Activated CD4-positive, alpha-beta T cell treated with anti-CD3 and anti-CD28 coated beads, Interleukin-2, amount 10 ng/mL, durations not matched to agents 24 days and 14 days (primary cell): ENCODE data around the gene ANKS1B. TPM values are rescaled to one million over a fixed set of nuclear protein-coding genes. Genes with fewer than 3 reads are reported as not detected.

Experiments used
- DNase-seq: peaks from one replicate; pipeline ENCODE4 v3.0.0; 2022
- H3K27ac Mint-ChIP-seq: one replicate; pipeline ENCODE4 v1.8.0; 2022; ENCODE audit warnings: mild to moderate bottlenecking, mixed read lengths
- H3K27me3 Mint-ChIP-seq: one replicate; pipeline ENCODE4 v1.8.0; 2022; ENCODE audit warnings: mixed read lengths
- H3K36me3 Mint-ChIP-seq: one replicate; pipeline ENCODE4 v1.8.0; 2022; ENCODE audit warnings: low read depth, mild to moderate bottlenecking, mixed read lengths
- H3K4me1 Mint-ChIP-seq: one replicate; pipeline ENCODE4 v1.8.0; 2021; ENCODE audit warnings: mixed read lengths
- H3K4me3 Mint-ChIP-seq: one replicate; pipeline ENCODE4 v1.8.0; 2022; ENCODE audit warnings: mild to moderate bottlenecking, moderate library complexity, mixed read lengths
- H3K9me3 Mint-ChIP-seq: one replicate; pipeline ENCODE4 v1.8.0; 2021; ENCODE audit warnings: mixed read lengths
- intact Hi-C: fragments of 100-400 bp; cut with micrococcal nuclease; formaldehyde crosslinking; loops from one replicate; pipeline ENCODE4 v1.15.1; 2023
- total RNA-seq: library from RNA; stranded (reverse); gene quantifications from 2 replicates; pipeline ENCODE4 v1.2.3, GENCODE V29; 2022

The ANKS1B gene
- total RNA-seq, 1 donor from 2014 or later: 1.5 TPM

DNA sequence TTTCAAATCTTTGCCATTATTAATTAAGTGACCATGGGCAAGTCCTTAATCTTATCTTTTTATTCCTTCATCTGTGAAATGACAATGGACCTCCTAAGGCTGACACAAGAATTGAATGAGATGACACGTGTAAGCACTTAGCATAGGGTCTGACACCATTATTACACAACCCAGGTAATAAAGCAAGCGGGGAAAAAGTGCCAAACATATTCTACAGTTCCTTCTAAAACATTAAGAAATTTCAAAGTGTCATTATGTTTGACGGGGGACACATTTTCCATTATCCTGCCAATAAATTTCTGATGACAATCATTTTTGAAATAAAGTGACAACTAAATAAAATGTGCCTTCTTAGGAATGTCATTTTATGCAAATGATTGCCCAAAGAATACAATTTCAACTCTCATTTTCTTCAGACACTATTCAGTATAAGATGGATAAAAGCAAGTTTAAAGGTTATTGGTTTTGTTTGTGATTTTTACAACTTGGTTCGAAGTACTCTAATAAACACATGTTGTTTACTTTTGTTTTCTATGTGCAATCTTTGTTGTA, 3.0 kb downstream of the ANKS1B start:
- no peak overlapping the region for H3K4me3 Mint-ChIP-seq
- peaks cover 13% of the 10 kb centered on the region for H3K4me1 Mint-ChIP-seq
- intact Hi-C loops: no loop called here
- H3K27ac Mint-ChIP-seq: no peak overlapping the region
- no peaks in the 10 kb centered on the region for H3K9me3 Mint-ChIP-seq
- DNase-seq: no peak
- H3K36me3 Mint-ChIP-seq: no peaks in the 10 kb centered on the region
- peaks cover 64% of the 10 kb centered on the region for H3K27me3 Mint-ChIP-seq

DNA sequence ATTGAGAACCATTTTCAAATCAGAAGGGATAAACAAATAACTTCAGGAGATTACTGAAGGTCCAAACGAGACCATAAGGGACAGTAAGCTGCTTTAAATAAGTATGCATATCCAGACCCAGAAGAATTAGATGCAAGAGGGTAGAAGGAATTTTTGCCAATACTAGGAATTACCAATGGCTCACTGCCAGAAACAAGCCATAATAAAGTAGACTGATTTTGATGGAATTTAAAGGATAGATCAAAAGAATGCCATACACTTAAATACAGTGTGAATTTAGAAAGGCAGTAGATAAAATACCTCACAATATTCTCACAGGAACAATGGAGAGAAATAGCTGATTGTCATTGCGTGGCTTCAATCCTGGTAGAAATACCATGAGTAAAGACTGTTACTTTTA, 5.3 kb downstream of the ANKS1B start:
- Mint-ChIP-seq H3K9me3 (no peaks in the 10 kb centered on the region), H3K4me1 (peaks cover 4% of the 10 kb centered on the region), H3K27ac (no peak overlapping the region), H3K36me3 (no peaks in the 10 kb centered on the region), H3K4me3 (no peak overlapping the region), H3K27me3 (peaks cover 50% of the 10 kb centered on the region)
- DNase-seq: no peak
- intact Hi-C loops: no loop called here

DNA sequence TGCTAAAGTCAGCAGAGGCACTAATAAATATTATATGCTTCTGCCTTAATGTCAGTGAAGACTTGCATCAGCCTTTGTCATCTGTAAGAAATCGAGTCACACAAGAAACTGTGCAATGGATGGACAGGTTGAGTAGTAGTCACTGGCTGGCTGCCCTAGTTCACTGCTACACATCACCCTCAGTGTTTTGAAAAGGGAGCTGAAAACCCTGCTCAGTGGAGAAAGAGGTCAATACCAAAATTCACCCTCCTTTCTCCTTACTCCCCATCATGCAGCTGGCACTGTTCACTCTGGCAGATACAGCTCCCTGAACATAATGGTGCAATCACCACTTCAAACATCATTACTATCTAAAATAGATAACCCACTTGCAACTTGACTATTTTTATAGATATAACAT, 6.6 kb downstream of the ANKS1B start:
- Mint-ChIP-seq H3K27me3 (peaks cover 37% of the 10 kb centered on the region), H3K4me3 (no peak overlapping the region), H3K36me3 (no peaks in the 10 kb centered on the region), H3K27ac (no peak overlapping the region), H3K9me3 (no peaks in the 10 kb centered on the region), H3K4me1 (no peaks in the 10 kb centered on the region)
- intact Hi-C loops: no loop called here
- no peak for DNase-seq

DNA sequence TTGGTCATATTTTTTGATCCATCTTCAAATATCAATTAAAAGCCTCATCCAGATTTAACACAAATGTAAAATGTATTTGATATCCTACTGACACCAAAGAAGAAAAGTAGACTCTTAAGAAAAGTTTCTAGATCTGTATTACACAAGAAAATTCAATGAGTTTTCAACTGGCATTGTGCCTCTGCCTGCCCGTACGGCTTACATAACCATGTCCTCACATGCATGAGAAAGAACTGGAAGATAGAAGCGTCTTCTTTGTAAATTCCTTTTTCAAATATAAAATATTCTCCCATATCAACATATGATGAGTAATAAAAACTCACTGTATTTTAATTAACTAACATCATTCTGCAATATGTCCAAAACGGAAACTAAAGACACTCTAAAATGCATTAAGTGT, 7.2 kb downstream of the ANKS1B start:
- no peaks in the 10 kb centered on the region for H3K4me1 Mint-ChIP-seq
- H3K27ac Mint-ChIP-seq: no peak overlapping the region
- no peaks in the 10 kb centered on the region for H3K9me3 Mint-ChIP-seq
- H3K4me3 Mint-ChIP-seq: no peak overlapping the region
- no peaks in the 10 kb centered on the region for H3K36me3 Mint-ChIP-seq
- intact Hi-C loops: no loop called here
- peaks cover 34% of the 10 kb centered on the region for H3K27me3 Mint-ChIP-seq
- no peak for DNase-seq

DNA sequence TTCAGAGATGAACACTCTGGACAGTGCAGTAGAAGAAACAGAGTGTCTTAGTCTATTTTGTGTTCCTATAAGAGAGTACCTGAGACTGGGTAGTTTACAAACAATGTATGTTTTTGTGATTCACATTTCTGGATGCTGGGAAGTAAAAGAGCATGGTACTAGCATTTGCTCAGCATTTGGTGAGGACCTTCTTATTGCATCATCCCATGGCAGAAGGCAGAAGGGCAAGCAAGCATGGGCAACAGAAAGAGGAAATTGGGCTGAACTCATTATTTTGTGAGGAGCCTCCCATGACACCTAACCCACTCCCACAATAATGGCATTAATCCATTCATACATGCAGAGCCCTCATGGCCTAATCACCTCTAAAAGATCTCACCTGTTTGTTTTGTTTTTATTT, 8.0 kb downstream of the ANKS1B start:
- no peaks in the 10 kb centered on the region for H3K4me1 Mint-ChIP-seq
- no peaks in the 10 kb centered on the region for H3K9me3 Mint-ChIP-seq
- H3K27me3 Mint-ChIP-seq: peaks cover 26% of the 10 kb centered on the region
- no peak for DNase-seq
- H3K27ac Mint-ChIP-seq: no peak overlapping the region
- no peak overlapping the region for H3K4me3 Mint-ChIP-seq
- H3K36me3 Mint-ChIP-seq: no peaks in the 10 kb centered on the region
- intact Hi-C loops: no loop called here

DNA sequence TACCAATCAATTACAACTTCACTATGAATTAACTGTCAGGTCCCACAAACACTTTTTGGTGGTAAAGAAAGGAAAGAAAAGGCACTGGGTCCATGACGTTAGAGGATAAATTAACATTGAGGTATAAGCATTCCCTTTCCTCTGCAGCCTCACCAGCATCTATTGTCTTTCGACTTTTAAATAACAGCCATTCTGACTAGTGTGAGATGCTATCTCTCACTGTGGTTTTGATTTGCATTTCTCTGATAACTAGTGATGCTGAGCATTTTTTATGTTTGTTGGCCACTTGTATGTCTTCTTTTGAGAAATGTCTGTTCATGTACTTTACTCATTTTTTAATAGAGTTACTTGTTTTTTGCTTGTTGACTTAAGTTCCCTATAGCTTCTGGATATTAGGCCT, 9.4 kb downstream of the ANKS1B start:
- intact Hi-C loops: no loop called here
- H3K36me3 Mint-ChIP-seq: no peaks in the 10 kb centered on the region
- H3K27me3 Mint-ChIP-seq: peaks cover 19% of the 10 kb centered on the region
- H3K4me3 Mint-ChIP-seq: no peak overlapping the region
- H3K4me1 Mint-ChIP-seq: no peaks in the 10 kb centered on the region
- no peak overlapping the region for H3K27ac Mint-ChIP-seq
- no peaks in the 10 kb centered on the region for H3K9me3 Mint-ChIP-seq
- no peak for DNase-seq

DNA sequence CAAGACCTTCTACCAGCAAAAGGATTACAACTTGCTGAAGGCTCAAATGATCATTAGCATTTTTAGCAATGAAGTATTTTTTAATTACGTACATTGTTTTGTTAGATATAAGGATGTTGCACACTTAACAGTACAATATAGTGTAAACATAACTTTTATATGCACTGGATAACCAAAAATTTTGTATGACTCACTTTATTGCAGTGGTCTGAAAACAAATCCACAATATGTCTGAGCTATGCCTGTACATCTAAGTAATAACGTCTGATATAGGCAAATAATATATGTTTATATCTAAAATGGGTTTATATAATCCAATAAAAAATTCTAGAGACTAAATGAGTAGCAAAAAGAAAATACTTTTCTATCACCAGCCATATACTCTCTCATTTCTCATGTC, 10.6 kb downstream of the ANKS1B start:
- no peak for DNase-seq
- intact Hi-C loops: no loop called here
- Mint-ChIP-seq H3K9me3 (no peaks in the 10 kb centered on the region), H3K27ac (no peak overlapping the region), H3K36me3 (no peaks in the 10 kb centered on the region), H3K27me3 (peaks cover 13% of the 10 kb centered on the region), H3K4me3 (no peak overlapping the region), H3K4me1 (no peaks in the 10 kb centered on the region)

DNA sequence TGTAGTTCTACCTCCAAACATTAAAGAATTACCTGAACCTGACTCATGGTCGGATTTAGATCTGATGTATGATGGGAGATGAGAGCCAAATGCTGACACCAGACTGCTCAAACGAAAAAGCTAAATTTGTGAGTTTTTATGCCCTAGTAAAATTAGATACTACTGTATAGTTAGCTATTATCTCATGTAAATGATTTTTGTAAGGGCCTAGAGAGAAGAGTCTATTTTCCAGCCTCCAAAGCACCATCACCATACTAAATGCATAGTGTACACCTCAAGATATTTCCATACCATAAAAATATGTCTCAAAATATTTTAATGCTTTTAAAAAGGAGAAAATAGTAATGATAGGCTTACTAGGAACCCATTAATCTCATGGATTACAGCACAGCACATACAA, 18.3 kb downstream of the ANKS1B start:
- no peaks in the 10 kb centered on the region for H3K9me3 Mint-ChIP-seq
- H3K27me3 Mint-ChIP-seq: peaks cover 3% of the 10 kb centered on the region
- H3K27ac Mint-ChIP-seq: no peak overlapping the region
- intact Hi-C loops: no loop called here
- no peak for DNase-seq
- no peak overlapping the region for H3K4me3 Mint-ChIP-seq
- H3K36me3 Mint-ChIP-seq: no peaks in the 10 kb centered on the region
- H3K4me1 Mint-ChIP-seq: no peaks in the 10 kb centered on the region

DNA sequence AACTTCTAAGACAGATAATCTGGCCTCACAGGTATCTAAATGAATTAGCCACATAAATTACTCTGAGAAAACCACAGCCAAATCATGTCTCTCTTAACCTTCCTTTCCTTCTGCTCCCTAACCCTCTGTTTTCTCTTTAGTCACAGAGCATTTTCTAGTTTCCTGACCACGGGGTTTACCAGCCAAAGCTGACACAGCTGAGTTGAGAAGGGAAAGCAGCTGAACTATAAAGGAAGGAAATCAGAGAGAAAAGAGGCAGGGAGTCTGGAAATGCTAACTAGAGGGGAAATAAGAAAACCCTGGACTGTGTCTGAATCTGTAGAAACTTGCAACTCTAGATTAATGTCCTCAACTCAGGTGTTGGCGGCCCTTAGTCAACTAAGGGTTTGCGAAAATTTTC, 24.4 kb downstream of the ANKS1B start:
- no peaks in the 10 kb centered on the region for H3K27me3 Mint-ChIP-seq
- no peak overlapping the region for H3K4me3 Mint-ChIP-seq
- intact Hi-C loops: no loop called here
- no peaks in the 10 kb centered on the region for H3K4me1 Mint-ChIP-seq
- no peaks in the 10 kb centered on the region for H3K9me3 Mint-ChIP-seq
- DNase-seq: no peak
- no peaks in the 10 kb centered on the region for H3K36me3 Mint-ChIP-seq
- no peak overlapping the region for H3K27ac Mint-ChIP-seq

DNA sequence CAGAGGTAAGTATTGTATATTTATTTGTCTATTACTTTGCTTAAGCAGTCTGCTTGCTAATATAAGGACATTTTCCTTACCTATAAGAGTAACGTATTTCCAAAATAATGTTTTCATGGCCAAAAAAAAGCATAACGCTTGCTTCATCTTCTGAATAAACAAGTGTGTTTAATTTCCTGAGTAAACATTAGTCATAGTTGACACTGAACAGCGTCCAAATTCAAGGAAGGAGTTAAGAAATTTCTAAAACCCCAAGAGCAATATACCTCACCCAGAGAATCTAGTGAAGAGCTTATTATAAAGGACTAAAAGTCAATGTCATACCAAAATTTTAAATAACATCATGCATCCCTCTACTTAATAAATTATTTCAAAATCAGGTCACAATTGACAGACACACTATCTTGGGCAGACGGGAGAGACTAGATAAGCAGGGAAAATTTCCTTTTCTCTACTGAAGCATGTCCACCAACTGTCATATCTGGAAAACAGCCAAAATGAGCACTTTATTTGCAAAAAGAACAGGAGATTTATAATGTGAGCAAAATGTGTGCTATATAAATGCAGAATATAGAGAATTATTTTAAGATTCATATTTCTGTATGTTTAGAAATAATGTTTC, 25.1 kb downstream of the ANKS1B start:
- H3K27me3 Mint-ChIP-seq: no peaks in the 10 kb centered on the region
- no peaks in the 10 kb centered on the region for H3K9me3 Mint-ChIP-seq
- no peak overlapping the region for H3K27ac Mint-ChIP-seq
- H3K36me3 Mint-ChIP-seq: no peaks in the 10 kb centered on the region
- intact Hi-C loops: no loop called here
- H3K4me1 Mint-ChIP-seq: no peaks in the 10 kb centered on the region
- H3K4me3 Mint-ChIP-seq: no peak overlapping the region
- no peak for DNase-seq

DNA sequence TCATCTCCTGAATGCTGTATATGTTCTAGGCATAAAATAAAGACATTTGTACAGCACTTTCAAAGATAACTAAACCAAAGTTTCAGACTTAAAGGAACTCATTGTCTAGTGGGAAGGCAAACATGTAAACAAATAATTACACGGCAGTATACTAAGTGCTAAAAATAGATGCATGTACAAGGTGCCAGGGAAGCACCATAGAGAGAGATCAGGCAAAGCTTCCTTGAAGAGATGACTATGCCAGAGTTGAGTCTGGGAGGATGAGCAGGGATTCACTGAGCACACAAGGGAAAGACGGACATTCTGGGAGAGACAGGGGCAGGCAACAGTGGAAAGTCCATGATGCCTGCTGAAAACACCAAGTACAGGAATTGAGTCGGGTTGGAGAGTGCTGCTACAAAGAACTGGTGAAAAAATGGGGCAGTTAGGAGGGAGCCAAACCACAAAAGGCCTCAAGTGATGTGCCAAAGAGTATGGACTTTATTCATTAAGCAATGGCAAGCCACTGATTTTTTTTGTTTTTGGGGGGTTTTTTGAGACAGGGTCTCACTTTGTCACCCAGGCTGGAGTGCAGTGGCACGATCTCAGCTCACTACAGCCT, 26.8 kb downstream of the ANKS1B start:
- H3K27me3 Mint-ChIP-seq: no peaks in the 10 kb centered on the region
- no peaks in the 10 kb centered on the region for H3K9me3 Mint-ChIP-seq
- H3K4me1 Mint-ChIP-seq: no peaks in the 10 kb centered on the region
- H3K36me3 Mint-ChIP-seq: no peaks in the 10 kb centered on the region
- intact Hi-C loops: no loop called here
- no peak overlapping the region for H3K27ac Mint-ChIP-seq
- no peak overlapping the region for H3K4me3 Mint-ChIP-seq
- DNase-seq: no peak

DNA sequence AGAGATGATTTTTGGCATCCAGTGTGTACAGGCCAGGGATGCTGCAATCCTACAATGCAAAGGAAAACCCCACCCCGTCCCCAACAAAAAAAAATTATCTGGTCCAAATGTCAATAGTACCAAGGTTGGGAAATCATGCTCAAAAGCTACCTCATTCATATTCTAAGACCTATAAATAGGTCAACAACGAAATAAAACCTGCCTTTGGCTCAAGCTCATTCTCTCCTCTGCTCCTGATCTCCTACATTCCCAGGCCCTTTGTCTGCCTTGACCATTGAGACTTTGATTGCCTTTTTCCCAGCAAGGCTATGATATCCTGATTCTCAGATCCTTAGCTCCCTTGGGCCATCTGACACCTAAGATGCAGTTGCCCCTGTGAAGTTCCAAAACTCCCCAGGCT, 30.0 kb downstream of the ANKS1B start:
- no peak overlapping the region for H3K4me3 Mint-ChIP-seq
- H3K36me3 Mint-ChIP-seq: no peaks in the 10 kb centered on the region
- no peaks in the 10 kb centered on the region for H3K9me3 Mint-ChIP-seq
- DNase-seq: no peak
- intact Hi-C loops: no loop called here
- H3K27me3 Mint-ChIP-seq: peaks cover 2% of the 10 kb centered on the region
- H3K27ac Mint-ChIP-seq: no peak overlapping the region
- H3K4me1 Mint-ChIP-seq: no peaks in the 10 kb centered on the region

DNA sequence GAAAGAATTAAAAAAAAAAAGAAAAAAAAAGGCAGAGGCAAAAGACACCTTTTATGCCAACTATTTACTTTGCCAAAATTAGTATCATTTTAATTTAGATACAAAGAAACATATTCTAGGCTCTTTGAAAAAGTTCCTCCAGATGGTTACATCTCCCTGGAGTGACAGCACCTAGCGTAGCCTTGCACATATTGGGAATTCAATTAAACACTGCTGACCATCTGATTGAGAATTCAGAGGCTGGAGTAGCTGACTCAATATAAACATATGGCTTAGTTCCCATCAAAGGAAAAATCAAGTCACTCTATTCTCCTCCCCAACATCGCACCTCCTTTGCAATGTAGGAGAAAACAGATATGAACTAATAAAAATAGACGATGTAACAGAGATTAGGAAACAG, 36.4 kb downstream of the ANKS1B start:
- H3K36me3 Mint-ChIP-seq: no peaks in the 10 kb centered on the region
- intact Hi-C loops: no loop called here
- H3K4me3 Mint-ChIP-seq: no peak overlapping the region
- peaks cover 5% of the 10 kb centered on the region for H3K27me3 Mint-ChIP-seq
- H3K4me1 Mint-ChIP-seq: no peaks in the 10 kb centered on the region
- no peak for DNase-seq
- H3K9me3 Mint-ChIP-seq: no peaks in the 10 kb centered on the region
- no peak overlapping the region for H3K27ac Mint-ChIP-seq

DNA sequence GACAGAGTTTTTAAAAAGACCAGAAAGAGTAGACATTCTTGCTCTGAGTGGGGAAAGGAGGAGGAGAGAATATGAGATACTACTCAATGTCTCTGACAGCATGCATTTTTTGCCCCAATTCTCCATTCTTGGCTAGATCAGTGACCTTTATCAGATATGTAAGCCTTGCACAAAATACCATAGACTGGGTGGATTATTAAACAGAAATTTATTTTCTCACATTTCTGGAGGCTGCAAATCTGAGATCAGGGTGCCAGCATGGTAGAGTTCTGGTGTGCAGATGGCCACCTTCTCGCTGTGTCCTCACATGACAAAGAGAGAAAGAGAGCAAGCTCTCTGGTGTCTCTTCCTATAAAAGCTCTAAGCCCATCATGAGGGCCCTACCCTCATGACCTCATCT, 38.6 kb downstream of the ANKS1B start:
- H3K36me3 Mint-ChIP-seq: no peaks in the 10 kb centered on the region
- no peak overlapping the region for H3K27ac Mint-ChIP-seq
- H3K27me3 Mint-ChIP-seq: peaks cover 5% of the 10 kb centered on the region
- no peaks in the 10 kb centered on the region for H3K9me3 Mint-ChIP-seq
- intact Hi-C loops: no loop called here
- H3K4me1 Mint-ChIP-seq: no peaks in the 10 kb centered on the region
- DNase-seq: no peak
- no peak overlapping the region for H3K4me3 Mint-ChIP-seq

DNA sequence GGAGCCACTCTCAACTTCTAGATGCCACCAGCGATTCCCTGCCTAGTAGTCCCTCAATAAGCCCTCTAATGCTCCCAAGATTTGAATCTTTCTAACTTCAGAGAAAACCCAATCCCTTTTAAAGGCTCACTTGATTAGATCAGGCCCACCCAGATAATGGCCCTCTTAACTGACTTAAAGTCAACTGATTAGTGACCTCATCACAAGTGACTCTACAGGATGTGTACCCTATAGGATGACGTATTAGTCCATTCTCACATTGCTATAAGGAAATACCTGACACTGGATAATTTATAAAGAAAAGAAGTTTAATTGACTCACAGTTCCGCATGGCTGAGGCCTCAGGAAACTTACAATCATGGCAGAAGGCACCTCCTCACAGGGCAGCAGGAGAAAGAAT, 49.1 kb downstream of the ANKS1B start:
- H3K4me3 Mint-ChIP-seq: no peak overlapping the region
- H3K9me3 Mint-ChIP-seq: no peaks in the 10 kb centered on the region
- intact Hi-C loops: no loop called here
- no peaks in the 10 kb centered on the region for H3K27me3 Mint-ChIP-seq
- DNase-seq: no peak
- no peaks in the 10 kb centered on the region for H3K36me3 Mint-ChIP-seq
- no peak overlapping the region for H3K27ac Mint-ChIP-seq
- H3K4me1 Mint-ChIP-seq: no peaks in the 10 kb centered on the region
